HepG2 (cell line): ENCODE measurements around the gene PRKG1. TPM values are rescaled to one million over a fixed set of nuclear protein-coding genes. Genes with fewer than 3 reads are reported as not detected.

Experiments
- ATAC-seq: fragments of 200-7000 bp; cut with Tn5 transposase; 3 replicates; pipeline ENCODE4 v1.9.1; 2020; ENCODE audit warnings: mild to moderate bottlenecking, moderate library complexity
- BruUV-seq: library from RNA; stranded (reverse); fragments of 400-500 nt; replicated peaks from 2 replicates; lab custom pipeline; 2021; lab: Mats Ljungman, UMichigan
- CTCF ChIA-PET: fragments of 300-600 bp; formaldehyde crosslinking; extraction: SDS; loops from one replicate; lab custom pipeline; 2021; ENCODE audit warnings: low total read pairs, inconsistent platforms, low intra/inter-chr PET ratio; lab: Yijun Ruan, JAX
- POLR2A ChIA-PET: fragments of 350-600 bp; sonication (Branson Sonifier 250); formaldehyde crosslinking; loops from one replicate; lab custom pipeline; 2020; ENCODE audit warnings: antibody characterized with exemption, inconsistent platforms; lab: Yijun Ruan, JAX
- DNase-seq: peaks from one replicate; pipeline ENCODE4 v3.0.0-alpha.2; 2015; ENCODE audit warnings: low spot score
- FAIRE-seq: peaks from 3 replicates; lab custom pipeline; 2011; peaks lifted over from hg19 to GRCh38; lab: Jason Lieb, UNC
- H2AFZ ChIP-seq: one replicate; pipeline ENCODE4 v1.6.1; 2011; ENCODE audit warnings: low read length, inconsistent platforms
- H3K27ac ChIP-seq: fragments of 300-600 bp; 3 replicates; pipeline ENCODE4 v1.8.0; 2011; ENCODE audit warnings: mixed run types, mild to moderate bottlenecking, mixed read lengths, low read length, inconsistent platforms; ENCODE audit not compliant: insufficient read depth; ENCODE audit errors: extremely low read length
- H3K27me3 ChIP-seq, 2 experiments: fragments of 200-600 bp in 1 of 2; 2 replicates in 1 of 2; 3 replicates in 1 of 2; pipeline versions ENCODE4 v1.6.0 to v1.8.0; 2011; ENCODE audit warnings: low read length in 2 of 2, mild to moderate bottlenecking in 2 of 2, moderate library complexity in 2 of 2, inconsistent platforms in 1 of 2; ENCODE audit not compliant: insufficient read depth in 2 of 2, control insufficient read depth in 1 of 2
- H3K36me3 ChIP-seq, 2 experiments: fragments of 200-600 bp in 1 of 2; replicated peaks in 1 of 2; 2 replicates in 1 of 2; 3 replicates in 1 of 2; pipeline versions ENCODE4 v1.5.1 to v1.8.0; 2011; ENCODE audit warnings: low read length in 2 of 2, inconsistent platforms in 1 of 2; ENCODE audit not compliant: insufficient read depth in 2 of 2, control insufficient read depth in 1 of 2
- H3K4me1 ChIP-seq: 2 replicates; pipeline ENCODE4 v1.5.1; 2012; ENCODE audit warnings: low read length, inconsistent platforms; ENCODE audit not compliant: insufficient read depth
- H3K4me2 ChIP-seq: 2 replicates; pipeline ENCODE4 v1.6.0; 2011; ENCODE audit warnings: low read depth, low read length, inconsistent platforms
- H3K4me3 ChIP-seq, 3 experiments: fragments of 200-600 bp in 1 of 3; sonication (generic), shearing (Covaris generic) in 1 of 3; replicated peaks in 1 of 3; 2 replicates each; pipeline ENCODE4 v1.5.1; 2011 to 2016; ENCODE audit warnings: low read length in 3 of 3, inconsistent platforms in 2 of 3, low read depth in 2 of 3, mild to moderate bottlenecking in 2 of 3, control low read depth in 1 of 3, mixed read lengths in 1 of 3; ENCODE audit not compliant: insufficient read depth in 1 of 3
- H3K79me2 ChIP-seq: one replicate; pipeline ENCODE4 v1.6.1; 2011; ENCODE audit warnings: low read length, inconsistent platforms; ENCODE audit not compliant: insufficient read depth
- H3K9ac ChIP-seq: 2 replicates; pipeline ENCODE4 v1.6.0; 2011; ENCODE audit warnings: mild to moderate bottlenecking, low read depth, low read length, inconsistent platforms; ENCODE audit not compliant: insufficient read depth
- H3K9me3 ChIP-seq: 2 replicates; pipeline ENCODE4 v1.5.1; 2012; ENCODE audit warnings: mild to moderate bottlenecking, low read length
- H4K20me1 ChIP-seq: 2 replicates; pipeline ENCODE4 v1.6.0; 2011; ENCODE audit warnings: inconsistent platforms, mild to moderate bottlenecking, low read length, moderate library complexity; ENCODE audit not compliant: insufficient read depth
- ARID2 ChIP-seq: sonication (generic); formaldehyde crosslinking; IDR thresholded peaks from 2 replicates; pipeline ENCODE4 v1.8.1; 2022; ENCODE audit warnings: mild to moderate bottlenecking, missing genetic modification reagents, borderline replicate concordance
- CBX2 ChIP-seq, 2 experiments: fragments of 200-600 bp in 1 of 2; sonication (generic); formaldehyde crosslinking in 1 of 2; IDR thresholded peaks; 2 replicates each; pipeline versions ENCODE4 v1.7.0 to v1.8.1; 2018 to 2022; ENCODE audit warnings: low read depth in 2 of 2, low read length in 1 of 2, mild to moderate bottlenecking in 1 of 2, missing genetic modification reagents in 1 of 2
- KDM5B ChIP-seq: sonication (generic); formaldehyde crosslinking; IDR thresholded peaks from 2 replicates; pipeline ENCODE4 v1.4.0; 2020; ENCODE audit warnings: missing genetic modification reagents, mild to moderate bottlenecking, borderline replicate concordance
- MEIS1 ChIP-seq: sonication (generic); formaldehyde crosslinking; IDR thresholded peaks from 2 replicates; pipeline ENCODE4 v1.9.0; 2021; ENCODE audit warnings: mild to moderate bottlenecking, missing genetic modification reagents, moderate library complexity, borderline replicate concordance
- RORA ChIP-seq: sonication (generic); formaldehyde crosslinking; IDR thresholded peaks from 2 replicates; pipeline ENCODE4 v1.5.0; 2020; ENCODE audit warnings: mild to moderate bottlenecking, missing genetic modification reagents, moderate library complexity
- THAP9 ChIP-seq: sonication (generic); formaldehyde crosslinking; IDR thresholded peaks from 2 replicates; pipeline ENCODE4; 2020; ENCODE audit warnings: missing genetic modification reagents, mild to moderate bottlenecking, borderline replicate concordance
- TOE1 ChIP-seq: sonication (generic); formaldehyde crosslinking; IDR thresholded peaks from 2 replicates; pipeline ENCODE4 v1.4.0; 2020; ENCODE audit warnings: mild to moderate bottlenecking, missing genetic modification reagents
- ZNF138 ChIP-seq: sonication (generic); formaldehyde crosslinking; IDR thresholded peaks from 2 replicates; pipeline ENCODE4 v1.5.0; 2020; ENCODE audit warnings: mild to moderate bottlenecking, low read depth, missing genetic modification reagents
- WGBS: methylation state at CpG from one replicate; pipeline ENCODE4 v1.1.6; 2017; ENCODE audit warnings: low lambda C conversion rate; 5-methylcytosine and 5-hydroxymethylcytosine counted together
- in situ Hi-C: cut with HindIII; loops from 2 replicates; pipeline ENCODE4 v1.10.0; 2017; ENCODE audit warnings: low pct_unique_long_range_greater_than_20kb; ENCODE audit not compliant: extremely low pct_ligation_motif_present
- intact Hi-C: fragments of 100-400 bp; cut with micrococcal nuclease; formaldehyde crosslinking; loops from one replicate; pipeline ENCODE4 v1.10.0; 2022; ENCODE audit not compliant: unreplicated experiment
- polyA plus RNA-seq, 8 experiments: library from polyadenylated mRNA; depleted of rRNA in 3 of 8; stranded (reverse) in 7 of 8; unstranded in 1 of 8; fragments of >200 nt; fragmentation: Illumina TruSeq in 4 of 8; extraction: Trizol in 4 of 8; gene quantifications; 2 replicates each; pipeline versions ENCODE4 v1.2.1 to v1.2.3, GENCODE V29; 2011 to 2016; ENCODE audit warnings: low read depth in 4 of 8, missing spikeins in 1 of 8, mixed read lengths in 1 of 8; ENCODE audit not compliant: insufficient read depth in 1 of 8
- total RNA-seq, 5 experiments: library from RNA; depleted of rRNA; stranded (reverse); fragments of >200 nt; fragmentation: Illumina TruSeq; extraction: Trizol; gene quantifications; 2 replicates each; pipeline ENCODE4 v1.2.3, GENCODE V29; 2016; ENCODE audit warnings: low read depth in 1 of 5

Gene PRKG1
- total and polyA plus RNA-seq, 2 of the 13 experiments (the other 11 are each of a cell fraction or from before 2014, with no cell fraction given) = 0.01 TPM; not detected in 1

GRCh38 chr10:51124852-51125251, 50.6 kb downstream of the PRKG1 start:
- no peak overlapping the region for H3K27ac ChIP-seq
- no peak overlapping the region for H3K4me3 ChIP-seq
- WGBS = 0% methylated on average over 1 of the region's 1 CpG
- H3K27me3 ChIP-seq = no peaks in the 10 kb centered on the region; a peak in 1 of 5 replicates
- H4K20me1 ChIP-seq = no peaks in the 10 kb centered on the region
- H3K4me2 ChIP-seq = no peak overlapping the region
- no peaks in the 10 kb centered on the region for H3K36me3 ChIP-seq
- H3K9me3 ChIP-seq = no peaks in the 10 kb centered on the region
- POLR2A ChIA-PET = no interaction called here
- CTCF ChIA-PET = no interaction called here
- no peak for FAIRE-seq
- no TSS peak for BruUV-seq
- ATAC-seq = no peak
- H2AFZ ChIP-seq = no peak overlapping the region
- H3K4me1 ChIP-seq = no peaks in the 10 kb centered on the region
- TF ChIP-seq TOE1 (CRISPR knock-in tag) (no peak), RORA (no peak), ARID2 (no peak), THAP9 (CRISPR knock-in tag) (no peak), CBX2 (IDR thresholded peaks at IDR 0.05; ENCODE audit: low read depth, low read length) (no peak), CBX2 (CRISPR knock-in tag; IDR thresholded peaks at IDR 0.05; ENCODE audit: low read depth) (no peak), MEIS1 (CRISPR knock-in tag) (no peak), KDM5B (CRISPR knock-in tag) (no peak), ZNF138 (no peak)
- H3K9ac ChIP-seq = no peak overlapping the region
- intact Hi-C loops = no loop called here
- H3K79me2 ChIP-seq = no peaks in the 10 kb centered on the region
- DNase-seq = no peak
- in situ Hi-C loops = no loop called here
